ENCODE data around the gene LYSMD1.
A peak's percentile ranks its signal among the peaks of the same experiment; 100 is the strongest.

The LYSMD1 gene

GRCh38 chr1:151175041-151175741, 9.5 kb upstream of the LYSMD1 start:
- DNase-seq: no peak

DNA sequence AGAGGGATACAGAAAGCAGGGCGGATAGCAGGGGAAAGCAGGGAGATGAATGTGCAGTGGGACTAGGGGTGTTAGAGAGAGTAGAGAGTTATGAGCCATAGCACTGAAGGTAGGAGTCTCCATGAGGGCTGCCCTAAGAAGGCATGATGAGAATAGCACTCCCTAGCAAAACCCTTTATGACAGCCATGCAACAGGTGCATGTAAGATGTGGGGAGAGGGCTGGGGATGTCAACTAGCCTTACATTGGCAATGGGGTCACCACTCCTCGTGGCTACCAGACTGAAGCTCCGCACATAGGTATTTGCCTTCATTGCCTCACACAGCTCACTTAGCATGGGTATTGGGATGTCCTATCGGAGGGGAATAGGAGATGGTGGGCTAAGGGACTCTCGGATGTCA, 5.5 kb upstream of the LYSMD1 start:
- DNase-seq: no peak

GRCh38 chr1:151167116-151167515, 1.4 kb upstream of the LYSMD1 start:
- no peak for DNase-seq

DNA sequence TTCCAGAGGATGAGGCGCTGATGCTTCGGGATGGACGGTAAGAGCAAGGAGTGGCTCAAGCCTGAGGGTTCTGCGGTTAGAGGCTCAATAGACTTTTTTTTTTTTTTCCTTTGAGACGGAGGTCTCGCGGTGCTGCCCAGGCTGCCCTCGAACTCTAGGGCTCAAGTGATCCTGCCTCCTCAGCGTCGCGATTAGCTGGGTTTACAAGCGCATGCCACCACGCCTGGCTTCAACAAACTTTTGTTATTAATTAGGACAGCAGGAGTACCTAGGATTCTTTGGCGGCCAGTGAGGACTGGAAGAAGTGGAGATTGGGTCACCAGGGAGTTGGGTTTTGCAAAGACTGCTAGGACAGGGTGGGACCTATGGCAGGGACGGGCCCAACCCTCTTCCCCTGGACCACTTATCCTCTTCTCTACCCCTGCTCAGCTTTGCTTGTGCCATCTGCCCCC, 829 bp upstream of the LYSMD1 start:
- DNase-seq: no peak

- no peak for DNase-seq
These were observed 393 bp downstream of the LYSMD1 start for GRCh38 chr1:151165281-151165737.

DNA sequence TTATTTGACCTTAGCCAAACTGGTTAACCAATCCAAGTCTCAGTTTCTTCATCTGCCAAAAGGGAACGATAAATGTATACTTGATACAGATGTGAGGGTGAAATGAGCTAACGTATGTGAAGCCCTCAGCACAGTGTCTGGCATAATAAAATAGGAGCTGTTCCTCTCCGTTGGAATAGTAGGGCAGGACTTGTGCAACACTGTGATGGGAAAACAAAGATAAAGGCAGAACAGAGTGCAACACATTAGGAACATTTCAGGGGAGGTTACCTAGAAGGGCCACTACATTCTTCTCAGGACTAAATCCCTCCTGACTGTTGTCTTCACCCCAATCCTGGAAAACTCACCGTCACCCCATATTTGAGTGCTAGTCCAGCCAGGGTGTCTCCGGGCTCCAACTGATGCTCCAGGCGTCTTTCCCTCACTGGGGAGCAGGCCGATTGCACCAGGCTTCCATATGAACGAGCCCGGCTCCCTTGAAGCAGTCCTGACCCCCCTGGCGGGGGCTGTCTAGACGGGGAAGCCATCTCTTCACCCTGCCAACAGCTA, 896 bp downstream of the LYSMD1 start:
- DNase-seq: no peak

DNA sequence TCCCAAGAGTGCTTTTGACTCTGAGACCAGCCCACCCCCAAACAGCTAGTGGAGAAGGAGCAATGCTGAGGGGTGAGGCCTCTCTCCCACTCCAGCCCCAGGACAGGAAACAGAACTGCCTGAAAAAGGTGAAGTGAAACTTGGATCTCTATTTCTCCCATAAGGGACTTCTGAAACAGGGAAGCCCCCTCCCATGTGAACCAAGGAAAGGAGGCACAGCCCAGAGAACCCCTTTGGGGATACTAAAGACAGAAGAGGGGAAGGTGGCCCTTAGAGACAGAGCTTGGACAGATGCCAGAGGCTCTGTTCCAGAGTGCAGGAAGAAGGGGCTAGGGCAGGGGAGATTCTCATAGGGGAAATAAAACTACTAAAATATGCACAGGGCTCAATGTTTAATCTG, 6.3 kb downstream of the LYSMD1 start:
- no peak for DNase-seq

GRCh38 chr1:151158751-151159251, 6.9 kb downstream of the LYSMD1 start:
- DNase-seq: no peak

DNA sequence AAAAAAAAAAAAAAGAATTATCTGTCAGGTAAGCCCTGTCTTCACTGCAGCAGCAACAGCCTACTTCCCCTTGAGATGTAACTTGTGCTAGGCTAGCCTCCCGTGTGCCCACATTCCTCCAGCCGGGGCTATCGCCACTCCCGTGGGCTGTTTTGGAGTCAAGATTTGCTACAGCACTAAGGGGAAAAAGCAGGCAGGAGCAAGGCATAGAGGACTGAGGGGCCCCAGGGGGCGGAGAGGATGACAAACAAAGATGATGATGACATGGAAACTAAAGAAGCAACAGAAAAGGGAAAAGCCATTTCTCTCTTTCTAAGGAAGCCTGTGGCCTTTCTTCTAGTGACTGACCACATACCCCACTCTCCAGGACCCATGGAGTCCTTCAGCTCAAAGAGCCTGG, 7.4 kb downstream of the LYSMD1 start:
- DNase-seq: no peak

GRCh38 chr1:151157067-151157531, 8.6 kb downstream of the LYSMD1 start:
- DNase-seq: peak; percentile 92

DNA sequence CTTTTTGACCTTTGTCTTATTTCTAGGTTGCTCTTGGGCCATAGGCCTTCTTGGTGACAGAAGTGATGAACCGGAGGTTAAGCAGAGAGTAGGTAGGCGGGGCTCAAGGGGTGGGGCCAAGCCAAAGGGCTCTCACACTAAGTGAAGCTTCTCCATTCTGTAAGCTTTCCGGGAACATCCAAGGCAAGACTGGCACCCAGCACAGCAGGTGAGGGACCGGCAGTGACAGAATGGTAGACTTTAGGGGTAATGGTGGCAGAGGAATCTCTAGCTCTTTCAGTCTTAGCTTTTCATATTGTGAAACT, 9.2 kb downstream of the LYSMD1 start, which contains the start of gene TNFAIP8L2:
Gene TNFAIP8L2, plus strand, starts transcription at position 135 of the 305 bp plus-strand sequence. CDS start 2,049 bp downstream, outside the sequence.
- peak; percentile 72 for DNase-seq

- DNase-seq: no peak
These were observed 18.0 kb downstream of the LYSMD1 start for GRCh38 chr1:151147665-151148064.

GRCh38 chr1:151147132-151147503, 18.6 kb downstream of the LYSMD1 start:
- DNase-seq: no peak

- DNase-seq: peak; percentile 80
These were observed 19.1 kb downstream of the LYSMD1 start, which contains the start of gene SEMA6C for GRCh38 chr1:151146412-151147131. Gene SEMA6C, minus strand, starts transcription at chr1:151146631. Its CDS starts 4,010 bp downstream, at chr1:151142621.

DNA sequence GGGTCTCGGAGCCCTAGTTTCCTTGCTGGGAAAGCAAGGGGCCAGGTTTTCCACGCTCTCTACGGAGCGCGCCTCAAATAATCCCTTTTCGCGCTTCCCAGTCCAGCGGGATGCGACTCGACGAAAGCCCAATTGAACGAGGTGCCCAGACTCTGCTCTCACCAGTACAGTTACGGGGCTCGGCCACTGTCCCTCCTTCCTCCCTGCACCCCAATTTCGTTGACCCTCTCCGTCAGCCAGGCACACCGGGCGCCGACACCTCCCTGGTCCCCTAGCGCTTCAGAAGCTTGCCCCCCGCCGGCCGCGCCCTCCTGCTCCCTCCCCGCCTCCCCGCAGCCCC, 19.7 kb downstream of the LYSMD1 start:
- DNase-seq: no peak

DNA sequence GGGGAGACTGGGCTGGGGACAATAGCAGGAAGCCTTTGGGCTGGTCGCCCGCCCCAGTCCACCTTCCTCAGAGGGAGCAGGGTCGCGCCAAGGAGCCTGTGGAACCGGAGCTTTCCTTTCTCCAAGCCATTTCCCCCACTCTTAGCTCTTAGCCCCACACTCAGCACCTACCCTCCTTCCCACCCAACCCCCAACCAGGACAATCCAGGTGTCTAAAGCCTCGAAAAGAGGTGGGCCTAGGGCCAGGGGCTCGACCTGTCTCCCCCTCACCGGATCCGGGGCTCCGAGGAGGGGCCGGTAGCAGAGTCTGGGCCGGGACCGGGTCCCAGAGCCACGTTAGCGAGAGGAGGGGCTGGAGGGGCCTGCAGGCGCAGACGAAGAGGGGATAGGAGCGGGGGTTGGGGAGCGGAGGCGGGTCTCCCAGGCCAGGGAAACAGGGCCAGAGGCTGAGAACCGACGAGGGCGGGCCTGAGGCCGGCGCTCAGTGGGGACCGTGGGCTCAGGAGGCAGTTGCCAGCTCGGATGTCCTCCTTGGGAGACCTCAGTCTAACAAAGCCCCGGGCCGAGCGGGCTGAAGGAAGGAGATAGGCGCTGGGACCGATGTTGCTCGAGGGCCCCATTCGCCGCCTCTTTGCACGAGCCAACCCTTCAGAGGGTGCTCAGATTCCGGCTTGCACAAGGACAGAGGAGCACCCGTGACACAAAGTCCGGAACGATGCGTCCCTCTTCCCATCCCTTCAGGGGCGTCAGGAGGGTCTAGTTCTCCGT, 20.2 kb downstream of the LYSMD1 start:
- DNase-seq: no peak

- no peak for DNase-seq
These were observed 21.0 kb downstream of the LYSMD1 start for GRCh38 chr1:151144474-151145303.

DNA sequence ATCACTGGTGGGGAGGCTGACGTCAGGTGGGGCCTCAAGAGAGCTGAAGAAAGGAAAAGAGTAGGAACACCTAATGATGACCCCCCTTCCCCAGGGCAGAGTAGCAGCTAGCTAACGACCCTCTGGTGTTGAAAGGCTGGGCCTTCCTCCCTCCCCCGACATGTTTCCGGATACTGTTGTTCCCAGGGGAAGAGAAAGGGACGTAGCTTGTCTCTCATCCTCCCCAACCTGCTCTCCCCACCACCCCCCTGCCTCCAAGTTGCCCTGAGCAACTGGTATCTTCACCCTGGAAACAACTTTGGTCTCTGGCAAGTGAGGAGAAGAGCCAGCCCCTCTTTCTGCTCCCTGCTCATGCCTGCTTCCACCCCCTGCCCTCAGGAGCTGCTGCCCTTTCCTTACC, 21.7 kb downstream of the LYSMD1 start:
- DNase-seq: no peak

- DNase-seq: no peak
These were observed 22.7 kb downstream of the LYSMD1 start for GRCh38 chr1:151143057-151143435.

DNA sequence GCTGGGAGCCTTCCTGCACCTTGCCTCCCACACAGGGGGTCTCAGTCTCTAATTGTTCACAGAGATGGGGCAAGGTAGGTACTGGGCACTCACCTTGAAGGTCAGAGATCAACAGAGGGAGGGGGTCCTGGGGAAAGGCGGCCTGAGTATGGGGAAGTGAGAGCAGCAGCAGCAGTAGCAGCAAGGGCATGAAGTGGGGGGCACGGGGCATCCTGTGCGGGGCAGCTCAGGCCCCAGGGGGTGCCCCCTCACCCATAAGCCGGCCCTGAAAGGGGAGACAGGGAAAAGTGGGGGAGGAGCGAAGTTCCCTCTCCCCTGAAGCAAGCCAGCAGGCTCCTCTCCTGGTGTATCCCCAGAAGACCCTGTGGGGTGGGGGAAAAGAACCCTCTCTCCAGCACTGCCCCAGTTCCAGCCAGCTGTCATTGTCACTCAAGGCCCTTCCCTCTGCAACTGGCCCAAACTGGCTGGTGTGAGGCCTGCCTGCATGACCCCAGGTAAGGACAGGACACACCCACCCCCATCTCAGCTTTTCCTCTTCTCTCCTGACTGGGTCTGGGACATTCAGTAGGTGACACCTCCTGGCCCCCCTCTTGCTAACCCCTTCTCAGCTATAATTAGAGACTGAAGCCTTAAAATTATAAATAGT, 23.2 kb downstream of the LYSMD1 start:
- DNase-seq: no peak

DNA sequence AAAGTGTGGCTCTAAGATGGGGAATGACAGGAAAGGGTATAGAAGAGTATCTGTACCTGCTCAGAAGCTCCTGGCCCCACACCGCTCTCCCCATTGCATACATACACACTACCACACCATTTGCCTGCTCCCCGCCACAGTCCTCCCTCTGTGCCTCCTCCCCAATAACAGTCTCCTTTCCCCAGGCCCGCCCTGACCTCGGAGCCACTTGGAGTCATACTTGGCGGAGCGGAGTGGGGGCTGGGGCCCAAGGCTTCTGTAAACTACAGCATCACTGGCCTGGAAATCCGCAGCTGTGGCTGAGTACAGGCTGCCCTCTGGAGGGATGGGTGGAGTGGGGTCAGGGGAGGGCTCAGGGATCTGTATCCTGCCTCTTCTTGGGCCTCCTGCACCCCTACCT, 27.9 kb downstream of the LYSMD1 start:
- DNase-seq: no peak
